ENCODE measurements around the gene ACVR1. TPM values are rescaled to one million over a fixed set of nuclear protein-coding genes. Genes with fewer than 3 reads are reported as not detected.
"Not testable (repeated sequence)": the region's sequence is repeated elsewhere in the genome, so short reads cannot be mapped to it uniquely, and the experiment has no call there.

ACVR1 gene
- total RNA-seq, 1 donor from 2014 or later = 36.3 TPM

DNA sequence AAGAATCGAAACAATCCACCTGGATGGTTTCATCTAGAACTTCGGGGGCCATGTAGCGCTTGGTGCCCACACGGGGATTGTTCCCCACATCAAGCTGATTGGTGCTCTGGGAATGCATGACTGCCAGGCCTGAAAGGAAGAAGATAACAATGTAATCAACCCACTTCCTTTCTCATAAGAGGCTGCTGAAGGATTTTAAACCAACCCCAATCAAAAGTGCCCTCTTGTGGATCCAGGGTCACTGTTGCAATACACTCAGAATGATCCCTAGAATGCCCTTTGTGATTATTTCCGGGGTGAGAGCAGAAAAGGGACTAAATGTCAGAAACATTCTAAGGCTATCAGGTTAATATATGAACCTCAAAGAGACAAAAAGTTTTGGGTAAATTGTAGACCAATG, 115.2 kb downstream of the ACVR1 start:
- Mint-ChIP-seq H3K4me3 (ENCODE audit: unreplicated experiment) (no peak overlapping the region), H3K9me3 (ENCODE audit: unreplicated experiment) (no peaks in the 10 kb centered on the region), H3K4me1 (ENCODE audit: low read depth, unreplicated experiment) (no peaks in the 10 kb centered on the region), H3K36me3 (ENCODE audit: unreplicated experiment) (peaks cover 17% of the 10 kb centered on the region), H3K27ac (ENCODE audit: unreplicated experiment) (no peak overlapping the region), H3K27me3 (ENCODE audit: unreplicated experiment) (no peaks in the 10 kb centered on the region)
- DNase-seq = no peak
- TF ChIP-seq, protein P1, sequence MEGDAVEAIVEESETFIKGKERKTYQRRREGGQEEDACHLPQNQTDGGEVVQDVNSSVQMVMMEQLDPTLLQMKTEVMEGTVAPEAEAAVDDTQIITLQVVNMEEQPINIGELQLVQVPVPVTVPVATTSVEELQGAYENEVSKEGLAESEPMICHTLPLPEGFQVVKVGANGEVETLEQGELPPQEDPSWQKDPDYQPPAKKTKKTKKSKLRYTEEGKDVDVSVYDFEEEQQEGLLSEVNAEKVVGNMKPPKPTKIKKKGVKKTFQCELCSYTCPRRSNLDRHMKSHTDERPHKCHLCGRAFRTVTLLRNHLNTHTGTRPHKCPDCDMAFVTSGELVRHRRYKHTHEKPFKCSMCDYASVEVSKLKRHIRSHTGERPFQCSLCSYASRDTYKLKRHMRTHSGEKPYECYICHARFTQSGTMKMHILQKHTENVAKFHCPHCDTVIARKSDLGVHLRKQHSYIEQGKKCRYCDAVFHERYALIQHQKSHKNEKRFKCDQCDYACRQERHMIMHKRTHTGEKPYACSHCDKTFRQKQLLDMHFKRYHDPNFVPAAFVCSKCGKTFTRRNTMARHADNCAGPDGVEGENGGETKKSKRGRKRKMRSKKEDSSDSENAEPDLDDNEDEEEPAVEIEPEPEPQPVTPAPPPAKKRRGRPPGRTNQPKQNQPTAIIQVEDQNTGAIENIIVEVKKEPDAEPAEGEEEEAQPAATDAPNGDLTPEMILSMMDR (IDR thresholded peaks at IDR 0.05; ENCODE audit: partially characterized antibody, unreplicated experiment) = no peak

DNA sequence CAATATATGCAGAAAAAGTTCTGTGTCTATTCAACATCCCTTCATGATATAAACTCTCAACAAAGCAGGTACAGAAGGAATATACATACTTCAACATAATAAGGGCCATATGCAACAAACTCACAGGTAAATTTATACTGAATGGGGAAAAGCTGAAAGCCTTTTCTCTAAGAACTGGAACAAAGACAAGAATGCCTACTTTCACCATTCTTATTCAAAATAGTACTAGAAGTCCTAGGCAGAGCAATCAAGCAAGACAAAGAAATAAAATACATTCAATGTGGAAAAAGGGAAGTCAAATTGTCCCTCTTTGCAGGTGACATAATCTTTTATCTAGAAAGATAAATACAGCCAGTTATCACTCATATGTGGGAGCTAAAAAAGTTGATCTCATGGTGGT, 116.3 kb downstream of the ACVR1 start:
- peaks cover 27% of the 10 kb centered on the region for H3K36me3 Mint-ChIP-seq (ENCODE audit: unreplicated experiment)
- H3K27ac Mint-ChIP-seq (ENCODE audit: unreplicated experiment) = no peak overlapping the region
- H3K27me3 Mint-ChIP-seq (ENCODE audit: unreplicated experiment) = no peaks in the 10 kb centered on the region
- TF ChIP-seq, protein P1 (IDR thresholded peaks at IDR 0.05; ENCODE audit: partially characterized antibody, unreplicated experiment) = no peak
- no peaks in the 10 kb centered on the region for H3K4me1 Mint-ChIP-seq (ENCODE audit: low read depth, unreplicated experiment)
- H3K9me3 Mint-ChIP-seq (ENCODE audit: unreplicated experiment) = no peaks in the 10 kb centered on the region
- DNase-seq = no peak
- no peak overlapping the region for H3K4me3 Mint-ChIP-seq (ENCODE audit: unreplicated experiment)

DNA sequence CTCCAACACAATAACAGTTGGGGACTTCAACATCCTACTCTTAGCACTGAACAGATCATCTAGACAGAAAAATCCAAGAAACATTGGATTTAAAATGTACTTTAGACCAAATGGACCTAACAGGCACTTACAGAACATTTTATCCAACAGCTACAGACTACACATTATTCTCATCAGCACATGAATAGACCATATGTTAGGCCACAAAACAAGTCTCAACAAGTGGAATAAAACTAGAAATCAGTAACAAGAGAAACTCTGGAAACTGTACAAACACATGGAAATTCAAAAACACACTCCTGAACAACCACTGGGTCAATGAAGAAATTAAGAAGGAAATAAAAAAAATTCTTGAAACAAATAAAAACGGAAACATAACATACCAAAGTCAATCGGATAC, 117.5 kb downstream of the ACVR1 start:
- no peak overlapping the region for H3K4me3 Mint-ChIP-seq (ENCODE audit: unreplicated experiment)
- no peaks in the 10 kb centered on the region for H3K27me3 Mint-ChIP-seq (ENCODE audit: unreplicated experiment)
- DNase-seq = no peak
- TF ChIP-seq, protein P1 (IDR thresholded peaks at IDR 0.05; ENCODE audit: partially characterized antibody, unreplicated experiment) = no peak
- H3K4me1 Mint-ChIP-seq (ENCODE audit: low read depth, unreplicated experiment) = no peaks in the 10 kb centered on the region
- H3K27ac Mint-ChIP-seq (ENCODE audit: unreplicated experiment) = no peak overlapping the region
- no peaks in the 10 kb centered on the region for H3K9me3 Mint-ChIP-seq (ENCODE audit: unreplicated experiment)
- peaks cover 27% of the 10 kb centered on the region for H3K36me3 Mint-ChIP-seq (ENCODE audit: unreplicated experiment)

DNA sequence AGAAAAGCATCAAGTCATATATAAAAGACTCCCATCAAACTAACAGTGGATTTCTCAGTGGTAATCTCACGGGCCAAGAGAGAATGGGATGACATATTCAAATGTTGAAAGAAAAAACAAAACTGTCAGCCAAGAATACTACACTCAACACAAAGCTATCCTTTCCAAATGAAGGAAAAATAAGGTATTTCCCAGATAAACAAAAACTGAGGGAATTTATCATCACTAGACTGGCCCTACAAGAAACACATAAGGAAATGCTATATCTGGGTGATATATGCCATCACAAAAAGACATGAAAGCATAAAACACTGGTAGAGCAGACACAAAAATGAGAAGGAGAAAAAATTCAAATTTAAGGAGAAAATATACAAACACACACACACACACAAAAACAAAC, 118.6 kb downstream of the ACVR1 start:
- Mint-ChIP-seq H3K27ac (ENCODE audit: unreplicated experiment) (no peak overlapping the region), H3K4me1 (ENCODE audit: low read depth, unreplicated experiment) (no peaks in the 10 kb centered on the region), H3K36me3 (ENCODE audit: unreplicated experiment) (peaks cover 29% of the 10 kb centered on the region), H3K9me3 (ENCODE audit: unreplicated experiment) (peaks cover 2% of the 10 kb centered on the region), H3K27me3 (ENCODE audit: unreplicated experiment) (no peaks in the 10 kb centered on the region), H3K4me3 (ENCODE audit: unreplicated experiment) (no peak overlapping the region)
- no peak for DNase-seq
- TF ChIP-seq, protein P1 (IDR thresholded peaks at IDR 0.05; ENCODE audit: partially characterized antibody, unreplicated experiment) = no peak

DNA sequence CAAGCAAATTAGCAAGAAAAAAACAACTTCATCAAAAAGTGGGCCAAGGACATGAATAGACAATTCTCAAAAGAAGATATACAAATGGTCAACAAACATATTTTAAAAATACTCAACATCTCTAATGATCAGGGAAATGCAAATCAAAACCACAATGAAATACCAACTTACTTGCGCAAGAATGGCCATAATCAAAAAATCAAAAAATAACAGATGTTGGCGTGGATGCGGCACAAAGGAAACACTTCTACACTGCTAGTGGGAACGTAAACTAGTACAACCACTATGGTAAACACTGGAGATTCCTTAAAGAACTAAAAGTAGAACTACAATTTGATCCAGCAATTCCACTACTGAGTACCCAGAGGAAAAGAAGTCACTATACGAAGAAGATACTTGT, 119.7 kb downstream of the ACVR1 start:
- not testable (repeated sequence) for DNase-seq; H3K4me1 Mint-ChIP-seq (ENCODE audit: low read depth, unreplicated experiment); H3K4me3 Mint-ChIP-seq (ENCODE audit: unreplicated experiment); H3K27ac Mint-ChIP-seq (ENCODE audit: unreplicated experiment); H3K9me3 Mint-ChIP-seq (ENCODE audit: unreplicated experiment); H3K27me3 Mint-ChIP-seq (ENCODE audit: unreplicated experiment)
- H3K36me3 Mint-ChIP-seq (ENCODE audit: unreplicated experiment) = peaks cover 34% of the 10 kb centered on the region

Measured in glutamatergic neuron (in vitro differentiated cells).